Hematopoietic multipotent progenitor cell treated with erythropoietin and hydrocortisone succinate and interleukin-3 and kit ligand, for 15 days (in vitro differentiated cells): ENCODE results near the gene TBC1D10B.

Experiments used
- DNase-seq: peaks from one replicate; pipeline ENCODE4 v3.0.0-alpha.2; 2015; ENCODE audit warnings: low spot score

TBC1D10B gene

GRCh38 chr16:30370456-30371247 lies at the start of gene TBC1D10B:
TSS of gene TBC1D10B (minus strand) at chr16:30370494. CDS start at chr16:30370183, 311 bp downstream.
- DNase-seq: peak; percentile 100

GRCh38 chr16:30418350-30419181 lies 48.3 kb upstream of the TBC1D10B start:
- no peak for DNase-seq

- peak; percentile 82 for DNase-seq
Observed at GRCh38 chr16:30417529-30418349, 47.4 kb upstream of the TBC1D10B start.

GRCh38 chr16:30416624-30417528 lies 46.6 kb upstream of the TBC1D10B start:
- DNase-seq: no peak

- DNase-seq: no peak
Observed at GRCh38 chr16:30416047-30416603, 45.8 kb upstream of the TBC1D10B start.

- DNase-seq: no peak
Observed at GRCh38 chr16:30414159-30414558, 43.9 kb upstream of the TBC1D10B start.

- DNase-seq: no peak
Observed at GRCh38 chr16:30413112-30413806, 43.0 kb upstream of the TBC1D10B start.

- peak; percentile 87 for DNase-seq
Observed at GRCh38 chr16:30409125-30410060, 39.1 kb upstream of the TBC1D10B start.

GRCh38 chr16:30407804-30408534 lies 37.7 kb upstream of the TBC1D10B start:
- no peak for DNase-seq

- peak; percentile 93 for DNase-seq
Observed at GRCh38 chr16:30407102-30407803, 37.0 kb upstream of the TBC1D10B start, which contains the start of gene ZNF771. TSS of gene ZNF771 (plus strand) at chr16:30407606. CDS start at chr16:30408054, 448 bp downstream.

- DNase-seq: no peak
Observed at GRCh38 chr16:30406795-30407101, 36.5 kb upstream of the TBC1D10B start.

- DNase-seq: no peak
Observed at GRCh38 chr16:30401768-30402425, 31.6 kb upstream of the TBC1D10B start.

GRCh38 chr16:30399435-30400186 lies 29.3 kb upstream of the TBC1D10B start:
- no peak for DNase-seq

GRCh38 chr16:30398661-30399434 lies 28.6 kb upstream of the TBC1D10B start:
- DNase-seq: no peak

- no peak for DNase-seq
Observed at GRCh38 chr16:30397776-30398660, 27.7 kb upstream of the TBC1D10B start.
